Measurements from ENCODE around the gene NKD2.

NKD2 gene

DNA sequence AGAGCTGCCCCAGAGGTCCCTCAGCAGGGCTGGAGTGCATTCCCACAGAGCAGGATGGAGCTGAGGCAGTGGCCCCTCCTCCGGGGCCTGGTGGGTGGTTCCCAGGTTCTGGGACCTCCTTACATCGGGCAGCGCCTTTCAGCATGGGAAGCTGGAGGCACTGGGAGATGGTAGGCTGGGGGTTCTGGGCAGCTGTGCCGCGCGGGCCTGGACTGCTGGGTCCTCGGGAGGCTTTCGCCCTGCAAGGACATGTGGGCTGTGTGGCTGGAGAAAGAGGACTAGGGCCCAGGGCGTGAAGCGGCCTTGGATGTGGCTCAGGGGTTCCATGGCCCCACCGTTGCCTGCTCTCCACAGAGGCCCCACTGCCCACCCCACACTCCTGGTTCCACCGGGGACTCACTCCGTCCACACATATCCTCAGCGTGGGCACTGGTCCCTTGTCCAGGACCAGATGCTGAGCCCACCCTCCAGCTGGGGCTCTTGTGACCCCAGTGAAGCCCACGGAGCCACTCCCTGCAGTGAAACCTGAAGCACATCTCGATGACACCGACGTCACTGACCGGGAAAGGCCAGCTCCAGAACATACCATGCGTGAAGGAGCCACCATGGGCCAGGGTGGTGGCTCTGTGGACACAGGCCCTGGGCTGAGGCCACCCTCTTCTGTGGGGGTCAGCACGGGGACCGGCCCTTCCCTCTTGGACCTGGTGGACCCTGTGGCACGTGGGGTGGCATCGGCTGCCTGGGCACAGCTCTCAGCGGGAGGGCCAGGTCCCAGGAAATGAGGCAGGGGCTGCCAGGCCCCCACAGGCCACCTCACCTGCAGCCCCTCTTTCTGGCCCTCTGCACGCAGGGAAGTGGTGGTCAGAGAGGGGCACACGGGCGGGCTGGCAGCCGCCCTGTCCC, 31.5 kb upstream of the NKD2 start:
- TF ChIP-seq, protein P1, sequence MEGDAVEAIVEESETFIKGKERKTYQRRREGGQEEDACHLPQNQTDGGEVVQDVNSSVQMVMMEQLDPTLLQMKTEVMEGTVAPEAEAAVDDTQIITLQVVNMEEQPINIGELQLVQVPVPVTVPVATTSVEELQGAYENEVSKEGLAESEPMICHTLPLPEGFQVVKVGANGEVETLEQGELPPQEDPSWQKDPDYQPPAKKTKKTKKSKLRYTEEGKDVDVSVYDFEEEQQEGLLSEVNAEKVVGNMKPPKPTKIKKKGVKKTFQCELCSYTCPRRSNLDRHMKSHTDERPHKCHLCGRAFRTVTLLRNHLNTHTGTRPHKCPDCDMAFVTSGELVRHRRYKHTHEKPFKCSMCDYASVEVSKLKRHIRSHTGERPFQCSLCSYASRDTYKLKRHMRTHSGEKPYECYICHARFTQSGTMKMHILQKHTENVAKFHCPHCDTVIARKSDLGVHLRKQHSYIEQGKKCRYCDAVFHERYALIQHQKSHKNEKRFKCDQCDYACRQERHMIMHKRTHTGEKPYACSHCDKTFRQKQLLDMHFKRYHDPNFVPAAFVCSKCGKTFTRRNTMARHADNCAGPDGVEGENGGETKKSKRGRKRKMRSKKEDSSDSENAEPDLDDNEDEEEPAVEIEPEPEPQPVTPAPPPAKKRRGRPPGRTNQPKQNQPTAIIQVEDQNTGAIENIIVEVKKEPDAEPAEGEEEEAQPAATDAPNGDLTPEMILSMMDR (IDR thresholded peaks at IDR 0.05; ENCODE audit: low read length): no peak
- TF ChIP-seq EZH2phosphoT487 (IDR thresholded peaks at IDR 0.05; ENCODE audit: low read length): no peak
- TF ChIP-seq EZH2 (optimal IDR thresholded peaks at IDR 0.05; ENCODE audit: low read depth, low read length): no peak
- Histone ChIP-seq H3K36me3 (replicated peaks; ENCODE audit: insufficient read depth, low read length) (no peaks in the 10 kb centered on the region), H2AFZ (ENCODE audit: low read length) (no peak overlapping the region), H3K79me2 (ENCODE audit: low read length) (no peaks in the 10 kb centered on the region), H3K4me3 (ENCODE audit: low read length) (no peak overlapping the region), H3K9ac (ENCODE audit: low read length) (no peak overlapping the region), H3F3A (ENCODE audit: insufficient read depth, low read length) (no peaks in the 10 kb centered on the region; the same call in 1 of the 2 replicates), H3K27me3 (replicated peaks; ENCODE audit: insufficient read depth, low read length) (peaks cover 30% of the 10 kb centered on the region), H3K27ac (ENCODE audit: low read length) (no peak overlapping the region), H3K9me2 (replicated peaks; ENCODE audit: insufficient read depth, low read length) (no peaks in the 10 kb centered on the region), H3K4me1 (ENCODE audit: low read length) (no peaks in the 10 kb centered on the region), H4K20me1 (ENCODE audit: insufficient read depth, low read length) (no peaks in the 10 kb centered on the region), H3K4me2 (ENCODE audit: low read depth, low read length) (no peak overlapping the region), H3K9me3 (replicated peaks; ENCODE audit: insufficient read depth, low read length) (no peaks in the 10 kb centered on the region)
- no peak for DNase-seq

- TF ChIP-seq, protein P1 (IDR thresholded peaks at IDR 0.05; ENCODE audit: low read length): no peak
- no peak for TF ChIP-seq EZH2 (optimal IDR thresholded peaks at IDR 0.05; ENCODE audit: low read depth, low read length)
- no peak for TF ChIP-seq EZH2phosphoT487 (IDR thresholded peaks at IDR 0.05; ENCODE audit: low read length)
- DNase-seq: no peak
Observed at GRCh38 chr5:978054-978453, 30.5 kb upstream of the NKD2 start.

DNA sequence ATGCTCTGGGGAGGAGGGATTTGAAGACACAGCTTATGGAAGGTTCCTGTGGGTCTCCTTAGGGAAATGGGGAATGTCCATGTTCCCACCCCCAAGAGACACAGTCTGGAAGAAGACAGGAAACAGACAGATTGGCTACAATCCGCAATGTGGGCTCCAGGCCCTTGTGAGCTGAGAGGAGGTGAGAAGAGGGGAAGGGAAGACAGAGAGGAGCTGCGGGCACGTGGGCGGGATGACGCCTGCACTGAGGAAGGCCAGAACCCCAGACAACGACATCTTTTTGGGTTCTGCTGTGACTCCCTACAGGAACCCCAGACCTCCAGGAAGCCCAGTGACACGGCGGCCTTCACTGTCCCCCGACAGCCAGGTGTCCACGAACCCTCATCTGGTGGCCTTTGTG, 29.9 kb upstream of the NKD2 start:
- Histone ChIP-seq H3F3A (ENCODE audit: insufficient read depth, low read length) (no peaks in the 10 kb centered on the region; the same call in 1 of the 2 replicates), H3K4me2 (ENCODE audit: low read depth, low read length) (no peak overlapping the region), H2AFZ (ENCODE audit: low read length) (no peak overlapping the region), H3K9me3 (replicated peaks; ENCODE audit: insufficient read depth, low read length) (no peaks in the 10 kb centered on the region), H3K27ac (ENCODE audit: low read length) (no peak overlapping the region), H3K4me1 (ENCODE audit: low read length) (no peaks in the 10 kb centered on the region), H3K27me3 (replicated peaks; ENCODE audit: insufficient read depth, low read length) (peaks cover 30% of the 10 kb centered on the region), H3K4me3 (ENCODE audit: low read length) (no peak overlapping the region), H3K9me2 (replicated peaks; ENCODE audit: insufficient read depth, low read length) (no peaks in the 10 kb centered on the region), H3K9ac (ENCODE audit: low read length) (no peak overlapping the region), H3K36me3 (replicated peaks; ENCODE audit: insufficient read depth, low read length) (no peaks in the 10 kb centered on the region), H3K79me2 (ENCODE audit: low read length) (no peaks in the 10 kb centered on the region), H4K20me1 (ENCODE audit: insufficient read depth, low read length) (no peaks in the 10 kb centered on the region)
- TF ChIP-seq, protein P1 (IDR thresholded peaks at IDR 0.05; ENCODE audit: low read length): no peak
- TF ChIP-seq EZH2 (optimal IDR thresholded peaks at IDR 0.05; ENCODE audit: low read depth, low read length) (no peak), EZH2phosphoT487 (IDR thresholded peaks at IDR 0.05; ENCODE audit: low read length) (no peak)
- DNase-seq: no peak

More at GRCh38 chr5:978054-978453, 30.5 kb upstream of the NKD2 start:
- no peak overlapping the region for H3K9ac ChIP-seq (ENCODE audit: low read length)
- no peak overlapping the region for H3K4me3 ChIP-seq (ENCODE audit: low read length)
- no peaks in the 10 kb centered on the region for H3K36me3 ChIP-seq (replicated peaks; ENCODE audit: insufficient read depth, low read length)
- no peaks in the 10 kb centered on the region for H3K9me3 ChIP-seq (replicated peaks; ENCODE audit: insufficient read depth, low read length)
- H3K27ac ChIP-seq (ENCODE audit: low read length): no peak overlapping the region
- H3K27me3 ChIP-seq (replicated peaks; ENCODE audit: insufficient read depth, low read length): peaks cover 30% of the 10 kb centered on the region
- no peaks in the 10 kb centered on the region for H3K9me2 ChIP-seq (replicated peaks; ENCODE audit: insufficient read depth, low read length)
- H3K4me2 ChIP-seq (ENCODE audit: low read depth, low read length): no peak overlapping the region
- H3K79me2 ChIP-seq (ENCODE audit: low read length): no peaks in the 10 kb centered on the region
- no peaks in the 10 kb centered on the region for H3K4me1 ChIP-seq (ENCODE audit: low read length)
- no peak overlapping the region for H2AFZ ChIP-seq (ENCODE audit: low read length)
- no peaks in the 10 kb centered on the region; the same call in 1 of the 2 replicates for H3F3A ChIP-seq (ENCODE audit: insufficient read depth, low read length)
- no peaks in the 10 kb centered on the region for H4K20me1 ChIP-seq (ENCODE audit: insufficient read depth, low read length)

All from MM.1S (cell line).